Calu3 (cell line): ENCODE results near the gene RNF41. TPM values are rescaled to one million over a fixed set of nuclear protein-coding genes. Genes with fewer than 3 reads are reported as not detected.
"Not testable (repeated sequence)": the region's sequence is repeated elsewhere in the genome, so short reads cannot be mapped to it uniquely, and the experiment has no call there.

ENCODE experiments used
- BruUV-seq: library from RNA; stranded (reverse); fragments of 400-500 nt; replicated peaks from 2 replicates; lab custom pipeline; 2021; lab: Mats Ljungman, UMichigan
- CTCF ChIA-PET: fragments of 300-600 bp; sonication (Branson Sonifier 250); formaldehyde crosslinking; loops from one replicate; lab custom pipeline; 2022; ENCODE audit warnings: antibody characterized with exemption; lab: Charles Lee
- DNase-seq: peaks from one replicate; pipeline ENCODE4 v3.0.0; 2022
- H3K27ac Mint-ChIP-seq: one replicate; pipeline ENCODE4 v1.8.0; 2022; ENCODE audit warnings: mixed read lengths; ENCODE audit not compliant: unreplicated experiment
- H3K27me3 Mint-ChIP-seq: one replicate; pipeline ENCODE4 v1.8.0; 2022; ENCODE audit warnings: mixed read lengths; ENCODE audit not compliant: unreplicated experiment
- H3K36me3 Mint-ChIP-seq: one replicate; pipeline ENCODE4 v1.8.0; 2022; ENCODE audit warnings: mild to moderate bottlenecking, moderate library complexity, mixed read lengths; ENCODE audit not compliant: insufficient read depth, unreplicated experiment
- H3K4me1 Mint-ChIP-seq: one replicate; pipeline ENCODE4 v1.8.0; 2022; ENCODE audit warnings: mild to moderate bottlenecking, low read depth, mixed read lengths; ENCODE audit not compliant: unreplicated experiment
- H3K4me3 Mint-ChIP-seq: one replicate; pipeline ENCODE4 v1.8.0; 2022; ENCODE audit warnings: mild to moderate bottlenecking, low read depth, moderate library complexity, mixed read lengths; ENCODE audit not compliant: unreplicated experiment
- H3K9me3 Mint-ChIP-seq: one replicate; pipeline ENCODE4 v1.8.0; 2022; ENCODE audit warnings: low read depth, mixed read lengths; ENCODE audit not compliant: unreplicated experiment
- intact Hi-C: fragments of 100-400 bp; cut with micrococcal nuclease; formaldehyde crosslinking; loops from one replicate; pipeline ENCODE4 v1.10.0; 2022; ENCODE audit not compliant: unreplicated experiment
- total RNA-seq: library from RNA; stranded (reverse); gene quantifications from 2 replicates; pipeline ENCODE4 v1.2.3, GENCODE V29; 2022
- TF ChIP-seq, protein P1 (sequence below): fragments of 200-600 bp; IDR thresholded peaks from one replicate; pipeline ENCODE4 v1.8.0; 2022; ENCODE audit warnings: antibody characterized with exemption; ENCODE audit not compliant: unreplicated experiment

The RNF41 gene
- total RNA-seq, 1 experiment from 2014 or later = 42.6 TPM

DNA sequence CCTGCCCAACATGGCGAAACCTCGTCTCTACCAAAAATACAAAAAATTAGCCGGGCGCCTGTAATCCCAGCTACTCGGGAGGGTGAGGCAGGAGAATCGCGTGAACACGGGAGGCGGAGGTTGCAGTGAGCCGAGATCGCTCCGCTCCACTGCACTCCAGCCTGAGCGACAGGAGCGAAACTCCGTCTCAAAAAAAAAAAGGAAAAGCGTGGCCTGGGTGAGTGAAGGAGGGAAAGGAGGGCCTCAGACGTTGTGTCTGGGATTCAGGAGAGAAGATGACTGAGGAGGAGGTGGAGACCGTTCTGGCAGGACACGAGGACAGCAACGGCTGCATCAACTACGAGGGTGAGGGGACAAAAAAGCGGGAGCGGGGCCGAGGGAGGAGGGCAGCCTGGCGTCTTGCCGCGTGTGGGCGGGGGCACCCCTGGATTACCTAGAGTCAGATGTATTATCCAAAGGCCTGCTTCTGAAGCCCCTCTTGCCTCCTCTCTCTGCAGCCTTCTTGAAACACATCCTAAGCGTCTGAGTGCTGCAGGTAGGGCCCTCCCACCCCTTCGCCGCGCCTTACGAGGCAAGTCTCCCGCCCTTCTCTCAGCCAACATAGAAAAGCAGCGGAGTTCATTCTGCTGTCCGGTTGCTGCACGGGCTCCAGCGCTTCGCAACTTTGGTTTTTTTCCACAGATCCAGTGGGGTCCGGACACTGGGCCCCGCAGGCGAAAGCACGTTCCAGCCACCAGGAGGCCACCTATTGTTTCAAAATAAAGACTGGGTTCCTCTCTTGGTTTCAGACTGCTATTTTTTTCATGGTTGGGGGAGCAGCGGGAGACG is 64.3 kb downstream of the RNF41 start:
- CTCF ChIA-PET = interaction anchor here (0.6 to 1.6 kb wide), 5 partner anchors 18 to 209 kb away, joined by 3 to 7 read pairs (median 3); partner anchors contain the start of genes ESYT1 and ZC3H10
- H3K27ac Mint-ChIP-seq = peak overlapping the region; percentile 100
- peaks cover 32% of the 10 kb centered on the region for H3K4me1 Mint-ChIP-seq
- peaks cover 79% of the 10 kb centered on the region for H3K36me3 Mint-ChIP-seq
- BruUV-seq = TSS peak; percentile 24
- intact Hi-C loops = loop anchor here (2.0 to 5.0 kb wide), 2 partner anchors 31 to 40 kb away; partner anchors contain the start of genes RPL41 and ZC3H10
- TF ChIP-seq, protein P1, sequence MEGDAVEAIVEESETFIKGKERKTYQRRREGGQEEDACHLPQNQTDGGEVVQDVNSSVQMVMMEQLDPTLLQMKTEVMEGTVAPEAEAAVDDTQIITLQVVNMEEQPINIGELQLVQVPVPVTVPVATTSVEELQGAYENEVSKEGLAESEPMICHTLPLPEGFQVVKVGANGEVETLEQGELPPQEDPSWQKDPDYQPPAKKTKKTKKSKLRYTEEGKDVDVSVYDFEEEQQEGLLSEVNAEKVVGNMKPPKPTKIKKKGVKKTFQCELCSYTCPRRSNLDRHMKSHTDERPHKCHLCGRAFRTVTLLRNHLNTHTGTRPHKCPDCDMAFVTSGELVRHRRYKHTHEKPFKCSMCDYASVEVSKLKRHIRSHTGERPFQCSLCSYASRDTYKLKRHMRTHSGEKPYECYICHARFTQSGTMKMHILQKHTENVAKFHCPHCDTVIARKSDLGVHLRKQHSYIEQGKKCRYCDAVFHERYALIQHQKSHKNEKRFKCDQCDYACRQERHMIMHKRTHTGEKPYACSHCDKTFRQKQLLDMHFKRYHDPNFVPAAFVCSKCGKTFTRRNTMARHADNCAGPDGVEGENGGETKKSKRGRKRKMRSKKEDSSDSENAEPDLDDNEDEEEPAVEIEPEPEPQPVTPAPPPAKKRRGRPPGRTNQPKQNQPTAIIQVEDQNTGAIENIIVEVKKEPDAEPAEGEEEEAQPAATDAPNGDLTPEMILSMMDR = peak; percentile 50
- H3K4me3 Mint-ChIP-seq = peak overlapping the region; percentile 98
- DNase-seq = peak; percentile 84
- H3K27me3 Mint-ChIP-seq = no peaks in the 10 kb centered on the region
- H3K9me3 Mint-ChIP-seq = no peaks in the 10 kb centered on the region

DNA sequence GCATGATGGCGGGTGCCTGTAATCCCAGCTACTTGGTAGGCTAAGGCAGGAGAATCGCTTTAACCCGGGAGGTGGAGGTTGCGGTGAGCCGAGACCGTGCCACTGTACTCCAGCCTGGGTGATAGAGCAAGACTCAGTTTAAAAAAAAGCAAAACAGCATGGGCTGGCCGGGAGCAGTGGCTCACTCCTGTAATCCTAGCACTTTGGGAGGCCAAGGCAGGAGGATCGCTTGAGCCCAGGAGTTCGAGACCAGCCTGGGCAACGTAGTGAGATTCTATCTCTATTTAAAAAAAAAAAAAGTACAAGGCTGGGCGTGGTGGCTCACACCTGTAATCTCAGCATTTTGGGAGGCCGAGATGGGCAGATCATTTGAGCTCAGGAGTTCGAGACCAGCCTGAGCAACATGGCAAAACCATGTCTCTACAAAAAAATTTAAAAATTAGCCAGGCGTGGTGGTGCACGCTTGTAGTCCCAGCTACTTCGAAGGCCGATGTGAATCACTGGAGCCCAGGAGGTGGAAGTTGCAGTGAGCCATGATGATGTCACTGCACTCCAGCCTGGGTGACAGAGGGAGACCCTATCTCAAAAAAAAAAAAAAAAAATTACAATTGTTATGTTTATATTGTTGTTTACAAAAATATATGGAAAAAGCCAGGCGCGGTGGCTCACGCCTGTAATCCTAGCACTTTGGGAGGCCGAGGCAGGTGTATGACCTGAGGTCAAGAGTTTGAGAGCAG is 65.1 kb downstream of the RNF41 start:
- H3K9me3 Mint-ChIP-seq, BruUV-seq, H3K27me3 Mint-ChIP-seq, CTCF ChIA-PET, DNase-seq: not testable (repeated sequence)
- H3K4me3 Mint-ChIP-seq = peak overlapping the region; percentile 98
- H3K36me3 Mint-ChIP-seq = peaks cover 79% of the 10 kb centered on the region
- peak overlapping the region; percentile 100 for H3K27ac Mint-ChIP-seq
- peaks cover 34% of the 10 kb centered on the region for H3K4me1 Mint-ChIP-seq
- intact Hi-C loops = loop anchor here (5.0 kb wide), 1 partner anchor 39 kb away; the partner anchor contains the start of genes RPL41 and ZC3H10

DNA sequence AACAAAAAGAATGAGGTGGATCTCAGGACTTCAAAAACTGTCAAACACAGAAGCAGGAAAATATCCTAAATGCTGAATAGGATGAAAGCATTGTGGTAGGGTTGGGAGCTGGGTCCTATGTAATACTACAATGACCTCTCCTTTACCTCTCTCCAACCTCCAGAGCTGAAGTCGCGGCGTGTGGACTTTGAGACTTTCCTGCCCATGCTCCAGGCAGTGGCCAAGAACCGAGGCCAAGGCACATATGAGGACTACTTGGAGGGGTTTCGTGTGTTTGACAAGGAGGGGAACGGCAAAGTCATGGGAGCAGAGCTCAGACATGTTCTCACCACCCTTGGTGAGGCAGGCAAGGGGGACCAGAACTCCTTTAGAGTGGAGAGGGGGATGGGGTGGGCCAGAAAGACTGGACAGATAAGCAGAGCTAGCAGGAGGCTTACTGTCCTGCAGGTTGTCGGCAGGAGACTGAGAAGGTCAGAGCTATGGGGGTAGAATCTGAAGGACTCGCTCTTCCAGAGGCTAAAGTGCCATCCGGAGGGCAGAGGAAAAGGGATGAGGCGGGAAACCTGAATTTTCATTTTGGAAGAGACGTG is 66.4 kb downstream of the RNF41 start:
- Mint-ChIP-seq H3K27ac (no peak overlapping the region), H3K4me1 (peaks cover 33% of the 10 kb centered on the region), H3K27me3 (no peaks in the 10 kb centered on the region), H3K4me3 (no peak overlapping the region), H3K9me3 (no peaks in the 10 kb centered on the region), H3K36me3 (peaks cover 76% of the 10 kb centered on the region)
- CTCF ChIA-PET = no interaction called here
- TF ChIP-seq, protein P1 = no peak
- no TSS peak for BruUV-seq
- no peak for DNase-seq
- intact Hi-C loops = loop anchor here (5.0 kb wide), 1 partner anchor 38 kb away; the partner anchor contains the start of genes RPL41 and ZC3H10

DNA sequence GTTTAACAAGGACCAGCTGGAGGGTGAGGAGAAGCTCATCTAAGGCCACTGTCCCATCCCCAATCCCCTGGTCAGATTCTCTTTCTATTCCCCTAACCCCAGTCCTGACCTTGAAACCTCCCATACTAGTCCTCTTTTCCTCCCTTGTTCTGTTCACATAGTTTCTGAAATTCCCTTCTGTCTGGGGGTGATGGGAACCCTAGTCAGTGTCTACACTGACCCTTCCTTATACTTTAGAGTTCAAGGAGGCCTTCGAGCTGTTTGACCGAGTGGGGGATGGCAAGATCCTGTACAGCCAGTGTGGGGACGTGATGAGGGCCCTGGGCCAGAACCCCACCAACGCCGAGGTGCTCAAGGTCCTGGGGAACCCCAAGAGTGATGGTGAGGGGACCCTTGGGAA is 66.9 kb downstream of the RNF41 start:
- CTCF ChIA-PET = no interaction called here
- H3K4me3 Mint-ChIP-seq = no peak overlapping the region
- peaks cover 71% of the 10 kb centered on the region for H3K36me3 Mint-ChIP-seq
- TF ChIP-seq, protein P1 = no peak
- BruUV-seq = no TSS peak
- peaks cover 28% of the 10 kb centered on the region for H3K4me1 Mint-ChIP-seq
- DNase-seq = no peak
- intact Hi-C loops = loop anchor here (5.0 kb wide), 1 partner anchor 38 kb away; the partner anchor contains the start of genes RPL41 and ZC3H10
- no peak overlapping the region for H3K27ac Mint-ChIP-seq
- no peaks in the 10 kb centered on the region for H3K27me3 Mint-ChIP-seq
- H3K9me3 Mint-ChIP-seq = no peaks in the 10 kb centered on the region
